Activated effector memory CD4-positive, alpha-beta T cell treated with anti-CD3 and anti-CD28 coated beads, Interleukin-2, amount 50 U/mL, for 16 hours (primary cell): ENCODE measurements around the gene SLIT3.
"Not testable (repeated sequence)": the region's sequence is repeated elsewhere in the genome, so short reads cannot be mapped to it uniquely, and the experiment has no call there.

Experiments used
- DNase-seq: peaks from one replicate; pipeline ENCODE4 v3.0.0-alpha.2; 2020

The SLIT3 gene

DNA sequence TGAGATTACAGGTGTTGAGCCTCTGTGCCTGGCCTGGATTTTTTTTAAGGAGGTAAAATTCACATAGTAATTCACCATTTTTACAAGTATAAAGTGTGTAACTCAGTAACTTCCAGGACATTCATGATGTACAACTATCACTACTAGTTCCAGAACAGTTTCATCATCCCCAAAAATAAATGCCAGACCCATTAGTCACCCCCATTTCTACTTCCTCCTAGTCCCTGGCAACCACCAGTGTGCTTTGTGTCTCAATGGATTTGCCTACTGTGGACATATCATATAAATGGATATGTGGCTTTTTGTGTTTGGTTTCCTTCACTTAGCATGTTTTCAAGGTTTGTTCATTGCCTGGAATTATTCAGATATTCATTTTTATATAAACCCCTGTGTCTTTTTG, 649.3 kb downstream of the SLIT3 start:
- DNase-seq = no peak

DNA sequence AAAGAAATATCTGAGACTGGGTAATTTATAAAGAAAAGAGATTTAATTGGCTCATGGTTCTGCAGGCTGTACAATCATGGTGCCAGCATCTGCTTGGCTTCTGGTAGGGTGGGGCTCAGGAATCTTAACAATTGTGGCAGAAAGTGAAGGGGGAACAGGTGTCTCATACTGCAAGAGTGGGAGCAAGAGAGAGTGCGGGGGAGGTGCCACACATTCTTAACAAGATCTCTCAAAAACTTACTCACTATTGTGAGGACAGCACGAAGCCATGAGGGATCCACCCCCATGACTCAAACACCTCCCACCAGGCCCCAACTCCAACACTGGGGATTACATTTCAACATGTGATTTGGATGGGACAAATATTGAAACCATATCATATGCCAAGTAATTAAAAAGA, 651.6 kb downstream of the SLIT3 start:
- no peak for DNase-seq

DNA sequence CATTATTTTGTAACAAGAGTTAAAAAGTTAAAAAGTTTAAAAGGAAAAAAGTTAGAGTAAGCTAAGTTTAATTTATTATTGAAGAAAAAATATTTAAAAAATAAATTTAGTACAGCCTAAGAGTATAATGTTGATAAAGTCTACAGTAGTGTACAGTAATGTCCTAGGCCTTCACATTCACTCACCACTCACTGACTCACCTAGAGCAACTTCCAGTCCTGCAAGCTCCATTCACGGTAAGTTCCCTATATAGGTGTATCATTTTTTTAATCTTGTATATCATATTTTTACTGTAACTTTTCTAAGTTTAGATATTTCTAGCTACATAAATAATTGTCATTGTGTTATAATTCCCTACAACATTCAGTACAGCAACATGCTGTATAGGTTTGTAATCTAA, 652.4 kb downstream of the SLIT3 start:
- DNase-seq = no peak

DNA sequence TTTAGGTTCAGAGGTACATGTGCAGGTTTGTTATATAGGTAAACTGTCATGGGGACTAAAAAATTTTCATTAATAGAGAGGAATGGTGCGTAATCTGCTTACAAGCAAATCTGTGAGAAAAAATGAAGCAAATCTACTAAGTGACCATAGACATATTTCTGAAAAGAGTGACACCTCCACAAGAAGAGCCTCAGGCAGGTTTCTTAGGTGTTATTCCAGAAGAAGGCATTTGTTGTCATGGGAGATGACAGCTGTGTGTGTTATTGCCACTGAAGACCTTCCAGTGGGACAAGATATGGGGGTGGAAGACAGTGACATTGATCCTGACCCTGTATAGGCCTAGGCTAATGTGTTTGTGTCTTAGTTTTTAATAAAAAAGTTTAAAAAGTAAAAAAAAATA, 652.9 kb downstream of the SLIT3 start:
- DNase-seq = no peak

DNA sequence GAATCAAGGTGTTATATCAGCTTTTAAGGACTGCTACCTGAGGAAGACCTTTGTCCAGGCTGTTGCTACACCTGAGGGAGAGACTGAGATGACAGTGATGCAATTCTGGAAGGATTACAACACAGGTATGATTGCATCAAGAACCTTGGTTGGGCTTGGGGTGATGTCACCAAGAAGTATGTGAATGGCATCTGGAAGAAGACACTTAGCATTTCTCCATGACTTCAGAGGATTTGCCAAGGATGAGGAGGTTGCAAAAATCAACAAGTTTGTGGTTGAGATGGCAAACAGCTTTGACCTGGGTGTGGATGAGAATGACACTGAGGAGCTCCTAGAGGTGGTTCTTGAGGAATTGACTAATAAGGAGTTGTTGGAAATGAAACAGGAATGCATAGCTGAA, 653.9 kb downstream of the SLIT3 start:
- no peak for DNase-seq

DNA sequence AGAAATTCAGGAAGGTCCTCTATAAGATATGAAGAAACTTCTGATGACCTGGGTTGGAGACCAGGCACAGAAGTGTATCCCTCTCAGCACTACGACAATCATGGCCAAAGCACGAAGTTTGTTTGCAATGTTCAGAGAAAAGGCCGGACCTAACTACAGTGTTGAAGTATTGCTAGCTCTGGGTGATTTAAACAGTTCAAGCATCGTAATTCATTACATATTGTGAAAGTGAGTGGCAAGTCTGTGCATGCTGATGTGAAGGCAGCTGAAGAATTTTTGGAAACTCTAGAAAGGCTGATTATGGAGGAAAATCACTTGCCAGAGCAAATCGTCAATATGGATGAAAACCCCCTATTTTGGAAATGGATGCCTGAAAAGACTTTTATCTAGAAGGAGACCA, 654.6 kb downstream of the SLIT3 start:
- DNase-seq = no peak

DNA sequence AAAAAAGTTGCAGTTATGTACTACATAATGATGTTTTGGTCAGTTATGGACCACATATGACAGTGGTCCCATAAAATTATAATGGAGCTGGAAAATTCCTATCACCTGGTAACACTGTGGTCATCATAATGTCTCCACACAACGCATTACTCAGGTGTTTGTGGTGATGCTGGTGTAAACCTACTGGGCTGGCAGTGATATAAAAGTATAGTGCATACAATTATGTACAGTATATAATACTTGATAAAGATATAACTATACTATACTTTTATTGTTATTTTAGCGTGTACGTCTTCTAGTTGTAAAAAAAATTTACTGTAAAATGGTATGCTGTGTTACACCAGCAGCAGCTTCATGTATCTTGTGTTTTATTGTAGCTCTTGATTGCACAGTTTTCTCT, 655.7 kb downstream of the SLIT3 start:
- no peak for DNase-seq

DNA sequence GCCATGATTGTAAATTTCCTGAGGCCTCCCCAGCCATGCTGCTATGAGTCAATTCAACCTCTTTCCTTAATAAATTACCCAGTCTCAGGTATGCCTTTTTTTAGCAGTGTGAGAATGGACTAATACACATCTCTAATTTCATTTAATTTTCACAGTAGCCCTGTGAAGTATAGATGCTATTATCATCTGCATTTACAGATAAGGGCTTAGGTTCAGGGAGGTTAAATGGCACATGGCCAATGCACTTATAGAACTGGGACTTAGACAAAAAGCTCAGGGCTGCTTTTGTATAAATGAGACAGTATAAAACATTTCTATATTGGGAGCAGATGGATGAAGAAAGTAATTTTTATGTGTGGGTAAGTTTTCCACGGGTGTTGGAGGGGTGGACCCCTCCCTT, 658.9 kb downstream of the SLIT3 start:
- DNase-seq = no peak

DNA sequence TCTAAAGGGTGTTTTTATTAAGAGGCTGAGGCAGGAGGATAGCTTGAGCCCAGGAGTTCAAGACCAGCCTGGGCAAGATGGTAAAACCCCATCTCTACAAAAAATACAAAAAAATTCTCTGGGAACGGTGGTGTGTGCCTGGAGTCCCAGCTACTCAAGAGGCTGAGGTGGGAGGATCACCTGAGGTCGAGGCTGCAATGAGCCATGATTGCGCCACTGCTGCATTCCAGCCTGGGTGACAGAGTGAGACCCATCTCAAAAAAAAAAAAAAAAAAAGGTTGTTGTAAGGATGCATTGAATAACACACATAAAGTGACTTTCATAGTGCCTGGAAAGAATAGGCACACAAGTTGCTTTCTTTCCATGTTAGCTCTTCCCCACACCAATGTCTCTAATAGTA, 662.1 kb downstream of the SLIT3 start:
- DNase-seq = not testable (repeated sequence)

DNA sequence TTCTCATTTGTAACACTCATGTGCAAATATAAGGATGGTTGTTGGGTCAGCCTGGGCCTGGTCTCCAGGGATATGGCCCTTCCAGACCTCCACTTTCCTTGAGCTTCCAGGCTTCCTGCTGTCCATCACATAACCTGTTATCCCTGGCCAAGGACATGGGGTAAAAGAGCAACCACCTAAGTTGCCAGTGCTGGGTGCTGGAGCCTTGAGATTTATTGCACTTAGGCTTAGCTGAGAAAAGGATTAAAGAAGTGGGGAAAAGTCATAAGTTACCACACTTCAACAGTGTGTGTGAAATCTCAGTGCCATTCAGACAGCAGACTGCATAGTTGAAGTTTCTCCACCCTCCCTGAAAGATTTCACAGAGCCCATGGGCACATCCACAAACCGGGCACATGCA, 663.1 kb downstream of the SLIT3 start:
- DNase-seq = no peak

DNA sequence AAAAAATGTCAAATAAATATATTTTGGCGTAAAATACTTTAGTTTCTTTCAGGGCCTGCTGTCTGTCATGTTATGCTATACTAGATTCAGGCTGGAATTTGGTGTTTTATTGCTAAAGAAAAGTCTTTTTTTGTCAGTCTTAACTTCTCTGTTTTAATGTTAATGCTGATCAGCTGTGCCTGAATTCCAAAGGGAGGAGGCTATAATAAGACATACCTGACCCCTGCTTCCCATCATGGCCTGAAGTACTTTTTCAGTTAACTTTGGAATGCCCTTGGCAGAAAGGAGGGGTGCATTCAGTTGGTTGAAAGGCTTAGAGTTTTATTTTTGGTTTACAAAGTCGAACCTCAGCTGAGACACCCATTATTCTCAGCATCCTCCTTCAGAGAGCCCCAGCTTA, 663.7 kb downstream of the SLIT3 start:
- DNase-seq = no peak

DNA sequence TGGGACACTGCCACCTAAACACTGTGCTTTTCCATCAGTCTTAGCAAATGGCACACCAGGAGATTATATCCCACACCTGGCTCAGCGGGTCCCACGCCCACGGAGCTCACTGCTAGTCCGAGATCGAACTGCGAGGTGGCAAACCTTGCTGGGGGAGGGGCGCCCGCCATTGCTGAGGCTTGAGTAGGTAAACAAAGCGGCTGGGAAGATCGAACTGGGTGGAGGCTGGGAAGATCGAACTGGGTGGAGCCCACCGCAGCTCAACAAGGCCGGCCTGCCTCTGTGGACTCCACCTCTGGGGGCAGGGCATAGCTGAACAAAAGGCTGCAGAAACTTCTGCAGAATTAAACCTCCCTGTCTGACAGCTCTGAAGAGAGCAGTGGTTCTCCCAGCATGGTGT, 670.0 kb downstream of the SLIT3 start:
- not testable (repeated sequence) for DNase-seq

DNA sequence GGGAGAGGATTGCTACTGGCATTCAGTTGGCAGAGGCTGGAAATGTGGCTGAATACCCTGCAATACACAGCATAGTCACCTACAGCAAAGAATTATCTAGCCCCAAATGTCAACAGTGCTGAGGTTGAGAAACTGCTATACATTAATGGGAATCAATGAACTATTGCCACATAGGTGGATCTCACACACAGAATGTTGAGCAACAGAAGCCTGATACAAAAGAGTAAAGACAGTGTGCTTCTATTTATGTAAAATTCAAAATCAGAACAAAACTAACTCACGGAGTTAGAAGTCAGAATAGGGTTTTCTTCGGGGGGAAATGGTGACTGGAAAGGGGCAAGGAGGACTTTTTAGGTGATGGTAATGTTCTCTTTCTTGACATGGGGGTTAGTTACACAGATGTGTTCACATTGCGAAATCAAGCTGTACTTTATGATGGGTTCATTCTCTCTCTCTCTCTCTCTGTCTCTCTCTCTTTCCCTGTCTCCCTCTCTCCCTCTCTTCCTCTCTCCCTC, 676.0 kb downstream of the SLIT3 start:
- no peak for DNase-seq

DNA sequence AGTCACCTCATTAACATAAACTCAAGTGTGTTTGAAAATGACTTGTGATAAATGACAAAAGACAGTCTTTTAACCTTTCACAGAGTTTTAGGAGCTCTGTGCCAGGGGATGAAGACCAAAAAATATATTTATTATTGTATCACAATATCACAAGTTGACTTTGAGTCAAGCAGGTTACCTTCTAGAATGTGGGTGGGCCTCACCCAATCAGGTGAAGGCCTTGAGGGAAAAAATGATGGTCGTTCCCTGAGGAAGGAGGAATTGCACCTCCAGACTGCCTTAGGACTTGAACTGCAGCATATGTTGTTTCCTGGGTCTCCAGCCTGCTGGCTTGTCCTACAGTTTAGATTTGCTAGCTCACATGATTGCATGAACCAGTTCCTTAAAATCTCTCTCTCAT, 680.1 kb downstream of the SLIT3 start:
- DNase-seq = no peak

DNA sequence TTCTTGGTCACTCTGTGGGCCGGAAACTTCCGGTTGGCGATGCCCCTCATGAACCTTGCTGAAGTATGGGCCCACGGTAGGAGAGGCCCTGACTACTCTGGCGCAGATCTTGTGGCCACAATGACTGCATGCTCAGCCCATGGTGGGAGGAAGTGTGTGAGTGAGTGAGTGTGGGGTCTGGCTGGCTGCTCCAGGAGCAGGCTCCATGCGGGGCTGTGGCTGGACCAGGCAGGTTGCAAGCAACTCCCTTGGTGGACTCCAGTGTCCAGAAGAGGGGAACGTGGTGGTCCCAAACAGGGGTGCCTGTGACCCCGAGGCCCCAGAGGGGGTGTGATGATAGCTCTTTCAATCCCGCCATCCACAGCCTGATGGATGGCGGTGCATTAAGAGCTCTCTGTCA, 686.3 kb downstream of the SLIT3 start:
- DNase-seq = no peak

DNA sequence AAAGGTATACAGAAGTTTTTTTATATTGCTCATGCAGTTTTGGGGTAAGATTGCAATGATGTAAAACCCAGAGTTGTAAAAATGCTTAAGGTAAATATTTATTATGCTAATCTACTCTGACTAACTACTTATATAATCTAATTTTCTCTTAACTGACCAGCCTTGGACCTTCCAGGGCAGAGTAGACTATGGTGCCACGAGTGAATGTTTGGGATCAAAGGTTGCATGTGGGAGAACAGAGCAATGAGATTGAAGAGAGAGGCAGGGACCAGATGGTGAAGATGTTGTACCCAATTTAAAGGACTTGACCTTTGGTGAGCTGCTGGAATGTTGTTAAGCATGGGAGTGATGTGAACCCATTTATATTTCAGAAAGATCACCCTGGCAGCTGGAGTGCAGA, 686.9 kb downstream of the SLIT3 start:
- DNase-seq = no peak

DNA sequence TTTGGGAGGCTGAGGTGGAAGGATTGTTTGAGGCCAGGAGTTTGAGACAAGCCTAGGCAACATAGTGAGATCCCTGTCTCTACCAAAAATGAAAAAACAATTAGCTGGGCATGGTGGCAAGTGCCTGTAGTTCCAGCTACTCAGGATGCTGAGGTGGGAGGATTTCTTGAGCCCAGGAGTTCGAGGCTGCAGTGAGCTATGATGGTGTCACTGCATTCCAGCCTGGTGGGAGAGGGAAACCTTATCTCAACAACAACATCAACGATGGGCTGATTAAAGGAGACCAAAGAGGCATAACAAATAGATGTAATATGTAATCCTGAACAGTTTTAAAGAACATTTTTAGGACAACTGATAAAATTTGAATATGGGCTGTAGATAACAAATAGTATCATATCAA, 687.5 kb downstream of the SLIT3 start:
- no peak for DNase-seq

DNA sequence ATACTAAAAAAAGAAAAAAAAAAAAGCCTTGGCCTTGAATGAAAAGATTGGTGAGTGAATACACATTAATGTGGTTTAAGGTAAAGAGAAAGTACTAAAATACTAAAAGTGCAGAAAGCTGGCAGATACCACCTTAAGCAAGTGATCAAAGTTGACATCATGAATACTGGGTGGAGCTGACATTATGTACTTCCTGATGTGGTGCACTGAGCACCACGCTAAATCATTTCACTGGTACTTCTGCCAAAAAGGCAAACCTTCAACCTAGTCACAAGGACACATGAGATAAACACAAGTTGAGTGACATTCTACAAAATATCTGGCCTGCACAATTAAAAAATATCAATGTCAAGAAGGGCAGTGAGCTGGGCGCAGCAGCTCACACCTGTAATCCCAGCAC, 687.9 kb downstream of the SLIT3 start:
- no peak for DNase-seq

DNA sequence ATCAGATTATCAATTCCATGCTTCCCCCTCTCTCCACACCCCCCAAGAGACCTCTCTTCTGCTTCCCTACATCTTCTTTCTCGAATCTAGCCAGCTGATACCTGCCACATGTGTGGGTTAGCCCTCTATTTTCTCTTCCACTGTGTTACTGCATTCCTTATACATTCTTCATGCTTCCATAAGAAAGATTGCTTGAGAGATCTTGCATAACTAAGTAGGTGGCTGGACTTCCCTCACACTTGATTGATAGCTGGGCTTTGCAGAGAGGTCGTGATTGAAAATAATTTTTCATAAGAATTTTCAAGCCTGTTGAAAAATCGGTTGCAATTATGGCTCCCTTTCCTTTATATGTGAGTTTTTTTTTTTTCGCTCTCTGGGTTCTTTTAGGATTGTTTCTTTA, 688.8 kb downstream of the SLIT3 start:
- no peak for DNase-seq
